GM23248 (cell line): ENCODE results near the gene MYO16.

ENCODE experiments used
- EZH2 ChIP-seq: fragments of 200-600 bp; sonication (generic); IDR thresholded peaks from 2 replicates; pipeline ENCODE4 v1.6.1; 2018; ENCODE audit warnings: antibody characterized with exemption, mild to moderate bottlenecking; ENCODE audit not compliant: insufficient read depth, poor library complexity, severe bottlenecking
- EZH2phosphoT487 ChIP-seq: fragments of 200-600 bp; sonication (generic); IDR thresholded peaks from 2 replicates; pipeline ENCODE4 v1.6.1; 2018; ENCODE audit warnings: antibody characterized with exemption, moderate library complexity, mild to moderate bottlenecking, low read depth; ENCODE audit not compliant: insufficient read depth

GRCh38 chr13:108733022-108733560 lies 103.7 kb downstream of the MYO16 start:
- TF ChIP-seq EZH2 (no peak), EZH2phosphoT487 (no peak)
